ENCODE measurements around the gene XPO6. TPM values are rescaled to one million over a fixed set of nuclear protein-coding genes. Genes with fewer than 3 reads are reported as not detected.
A peak's percentile ranks its signal among the peaks of the same experiment; 100 is the strongest.

XPO6 gene
- total RNA-seq, 1 experiment from 2014 or later: 124 TPM

GRCh38 chr16:28193530-28194423 lies 18.0 kb downstream of the XPO6 start:
- H3K27ac Mint-ChIP-seq: peak overlapping the region; percentile 34 to 75 (median 72); a peak in 4 of 7 replicates

More at GRCh38 chr16:28193530-28194423, 18.0 kb downstream of the XPO6 start:
- Histone ChIP-seq H3K27ac (ENCODE audit: insufficient read length, low read depth, low read length) (no peak overlapping the region), H2BK20ac (ENCODE audit: low read depth, low read length, poor library complexity, severe bottlenecking) (no peak overlapping the region), H4K8ac (replicated peaks; ENCODE audit: insufficient read length, low read depth, low read length) (no peak overlapping the region), H3K14ac (ENCODE audit: insufficient read depth, low read length) (no peak overlapping the region), H2AK5ac (ENCODE audit: insufficient read length, low read length) (no peak overlapping the region), H3K4me2 (ENCODE audit: insufficient read depth, insufficient read length, low read length) (no peak overlapping the region), H2BK5ac (ENCODE audit: insufficient read length, low read length) (no peak overlapping the region), H3K23me2 (ENCODE audit: insufficient read length, low read depth, low read length, poor library complexity, severe bottlenecking) (no peaks in the 10 kb centered on the region), H2BK120ac (ENCODE audit: low read depth, low read length, poor library complexity, severe bottlenecking) (no peak overlapping the region), H3K4ac (ENCODE audit: low read depth, low read length) (no peak overlapping the region), H3K9ac (ENCODE audit: extremely low read depth, insufficient read length, low read length) (no peak overlapping the region), H3K79me2 (ENCODE audit: insufficient read depth, low read length) (peaks cover 23% of the 10 kb centered on the region; the same call in 1 of the 2 replicates), H4K91ac (ENCODE audit: insufficient read length, low read depth, low read length) (no peak overlapping the region), H3K56ac (ENCODE audit: insufficient read length, low read depth, low read length) (no peak overlapping the region), H3K9me3 (ENCODE audit: control insufficient read depth, low read depth, low read length) (no peaks in the 10 kb centered on the region), H2AFZ (ENCODE audit: low read length) (no peak overlapping the region), H4K20me1 (ENCODE audit: control insufficient read depth, insufficient read depth, insufficient read length) (no peaks in the 10 kb centered on the region), H3K4me1 (ENCODE audit: insufficient read depth, low read length) (peaks cover 10% of the 10 kb centered on the region), H3K23ac (ENCODE audit: insufficient read length, low read depth, low read length) (no peak overlapping the region), H2BK15ac (ENCODE audit: low read depth, low read length) (no peak overlapping the region), H3K18ac (ENCODE audit: insufficient read length, low read depth, low read length) (no peak overlapping the region), H3T11ph (ENCODE audit: low read length) (no peak overlapping the region), H3K27me3 (ENCODE audit: insufficient read depth, low read length) (no peaks in the 10 kb centered on the region), H2BK12ac (ENCODE audit: insufficient read length, low read depth, low read length) (no peak overlapping the region), H4K5ac (ENCODE audit: insufficient read length, low read depth, low read length) (no peak overlapping the region), H3K79me1 (ENCODE audit: insufficient read depth, low read depth, low read length, poor library complexity, severe bottlenecking) (peaks cover 5% of the 10 kb centered on the region)
- Mint-ChIP-seq H3K27me3 (ENCODE audit: low read depth) (no peaks in the 10 kb centered on the region), H3K4me1 (peaks cover 38 to 43% of the 10 kb centered on the region in 2 experiments), H3K36me3 (ENCODE audit: insufficient read depth in 1 of 3, low read depth in 3 of 3) (peaks cover 3 to 23% (median 15%) of the 10 kb centered on the region in 3 experiments; a peak in 6 of 7 replicates), H3K4me3 (no peak overlapping the region), H3K9me3 (no peaks in the 10 kb centered on the region)
- no peak for TF ChIP-seq CTCF (conservative IDR thresholded peaks at IDR 0.05)
- WGBS (ENCODE audit: extremely low coverage, insufficient read length, low lambda C conversion rate): no CpG with 5 or more reads among the region's 14 CpGs
- DNase-seq: no peak

Data from H9 (cell line).